HepG2 (cell line): ENCODE measurements around the gene DENND5B. TPM values are rescaled to one million over a fixed set of nuclear protein-coding genes. Genes with fewer than 3 reads are reported as not detected.

Source experiments
- FOXA1 ChIP-seq, 2 experiments: fragments of 450-650 bp in 1 of 2; sonication (generic) in 1 of 2; formaldehyde crosslinking in 1 of 2; IDR thresholded peaks; 2 replicates each; pipeline versions ENCODE4 v1.4.0 to v1.6.1; 2016 to 2020; ENCODE audit warnings: missing genetic modification reagents in 1 of 2
- FOXK1 ChIP-seq: sonication (generic); formaldehyde crosslinking; IDR thresholded peaks from 2 replicates; pipeline ENCODE4 v1.4.0; 2020; ENCODE audit warnings: low read depth, missing genetic modification reagents, borderline replicate concordance
- FOXM1 ChIP-seq: sonication (generic); formaldehyde crosslinking; IDR thresholded peaks from 2 replicates; pipeline ENCODE4 v1.5.0; 2020; ENCODE audit warnings: missing genetic modification reagents
- GATAD2A ChIP-seq: IDR thresholded peaks from 2 replicates; pipeline ENCODE4 v1.6.1; 2016
- GFI1 ChIP-seq: sonication (generic); formaldehyde crosslinking; IDR thresholded peaks from 2 replicates; pipeline ENCODE4 v1.5.0; 2020; ENCODE audit warnings: missing genetic modification reagents, mild to moderate bottlenecking, borderline replicate concordance
- HNF4G ChIP-seq, 2 experiments: sonication (generic) in 1 of 2; formaldehyde crosslinking in 1 of 2; IDR thresholded peaks; 2 replicates each; pipeline versions ENCODE4 v1.4.0 to v1.6.1; 2011 to 2020; ENCODE audit warnings: borderline replicate concordance in 2 of 2, low read depth in 2 of 2, mild to moderate bottlenecking in 2 of 2, low read length in 1 of 2, missing genetic modification reagents in 1 of 2, moderate library complexity in 1 of 2
- RXRA ChIP-seq: sonication (generic); formaldehyde crosslinking; IDR thresholded peaks from 2 replicates; pipeline ENCODE4 v1.5.1; 2020; ENCODE audit warnings: missing genetic modification reagents
- SP4 ChIP-seq: sonication (generic); formaldehyde crosslinking; IDR thresholded peaks from 2 replicates; pipeline ENCODE4 v1.8.1; 2023; ENCODE audit warnings: mild to moderate bottlenecking, missing genetic modification reagents
- TFE3 ChIP-seq: IDR thresholded peaks from 2 replicates; pipeline ENCODE4 v1.6.1; 2016
- THAP11 ChIP-seq: IDR thresholded peaks from 2 replicates; pipeline ENCODE4 v1.6.1; 2016; ENCODE audit warnings: missing biosample characterization, missing genetic modification reagents
- ZMYM2 ChIP-seq: sonication (generic); formaldehyde crosslinking; IDR thresholded peaks from 2 replicates; pipeline ENCODE4 v1.8.0; 2022; ENCODE audit warnings: mild to moderate bottlenecking, missing genetic modification reagents
- ZNF318 ChIP-seq: sonication (generic); formaldehyde crosslinking; IDR thresholded peaks from 2 replicates; pipeline ENCODE4 v1.4.0; 2020; ENCODE audit warnings: mild to moderate bottlenecking, missing genetic modification reagents
- ZNF343 ChIP-seq: sonication (generic); formaldehyde crosslinking; IDR thresholded peaks from 2 replicates; pipeline ENCODE4 v1.4.0; 2020; ENCODE audit warnings: mild to moderate bottlenecking, missing genetic modification reagents
- ZNF7 ChIP-seq: IDR thresholded peaks from 2 replicates; pipeline ENCODE4 v1.6.1; 2016; ENCODE audit warnings: missing biosample characterization, missing genetic modification reagents
- ZNF740 ChIP-seq: sonication (generic); formaldehyde crosslinking; IDR thresholded peaks from 2 replicates; pipeline ENCODE4 v1.4.0; 2020; ENCODE audit warnings: missing genetic modification reagents
- ZUFSP ChIP-seq: sonication (generic); formaldehyde crosslinking; IDR thresholded peaks from 2 replicates; pipeline ENCODE4 v1.9.0; 2021; ENCODE audit warnings: missing genetic modification reagents, mild to moderate bottlenecking, borderline replicate concordance
- polyA plus RNA-seq, 8 experiments: library from polyadenylated mRNA; depleted of rRNA in 3 of 8; stranded (reverse) in 7 of 8; unstranded in 1 of 8; fragments of >200 nt; fragmentation: Illumina TruSeq in 4 of 8; extraction: Trizol in 4 of 8; gene quantifications; 2 replicates each; pipeline versions ENCODE4 v1.2.1 to v1.2.3, GENCODE V29; 2011 to 2016; ENCODE audit warnings: low read depth in 4 of 8, missing spikeins in 1 of 8, mixed read lengths in 1 of 8; ENCODE audit not compliant: insufficient read depth in 1 of 8
- total RNA-seq, 5 experiments: library from RNA; depleted of rRNA; stranded (reverse); fragments of >200 nt; fragmentation: Illumina TruSeq; extraction: Trizol; gene quantifications; 2 replicates each; pipeline ENCODE4 v1.2.3, GENCODE V29; 2016; ENCODE audit warnings: low read depth in 1 of 5

The DENND5B gene
- total and polyA plus RNA-seq, 2 of the 13 experiments (the other 11 are each of a cell fraction or from before 2014, with no cell fraction given): 14.7 to 18.7 TPM

- TF ChIP-seq ZNF318 (CRISPR knock-in tag): no peak
- TF ChIP-seq RXRA (CRISPR knock-in tag): no peak; the same call in 1 of the 2 replicates
- no peak for TF ChIP-seq GATAD2A
- TF ChIP-seq ZNF7 (CRISPR knock-in tag): no peak
- no peak for TF ChIP-seq ZUFSP
- TF ChIP-seq SP4 (CRISPR knock-in tag): peak; percentile 31; the same call in 1 of the 2 replicates
- TF ChIP-seq FOXA1 (IDR thresholded peaks at IDR 0.05): no peak
- TF ChIP-seq FOXA1 (CRISPR knock-in tag; IDR thresholded peaks at IDR 0.05): no peak
- TF ChIP-seq TFE3 (CRISPR knock-in tag): no peak
- no peak for TF ChIP-seq ZMYM2
- TF ChIP-seq THAP11 (CRISPR knock-in tag): no peak; the same call in none of the 2 replicates
- TF ChIP-seq FOXM1: no peak
- no peak for TF ChIP-seq HNF4G (IDR thresholded peaks at IDR 0.05; ENCODE audit: borderline replicate concordance, low read depth, low read length)
- no peak for TF ChIP-seq HNF4G (CRISPR knock-in tag; IDR thresholded peaks at IDR 0.05; ENCODE audit: borderline replicate concordance, low read depth)
- TF ChIP-seq ZNF343 (CRISPR knock-in tag): no peak
- TF ChIP-seq ZNF740 (CRISPR knock-in tag): no peak
- no peak for TF ChIP-seq FOXK1 (CRISPR knock-in tag)
- TF ChIP-seq GFI1: no peak; the same call in 1 of the 2 replicates
These were observed 228.7 kb downstream of the DENND5B start (continued) for GRCh38 chr12:31362115-31362758.
